ENCODE results near the gene AMIGO1. TPM values are rescaled to one million over a fixed set of nuclear protein-coding genes. Genes with fewer than 3 reads are reported as not detected.

AMIGO1 gene
- total RNA-seq, 1 experiment from 2014 or later, result 2.7 TPM

DNA sequence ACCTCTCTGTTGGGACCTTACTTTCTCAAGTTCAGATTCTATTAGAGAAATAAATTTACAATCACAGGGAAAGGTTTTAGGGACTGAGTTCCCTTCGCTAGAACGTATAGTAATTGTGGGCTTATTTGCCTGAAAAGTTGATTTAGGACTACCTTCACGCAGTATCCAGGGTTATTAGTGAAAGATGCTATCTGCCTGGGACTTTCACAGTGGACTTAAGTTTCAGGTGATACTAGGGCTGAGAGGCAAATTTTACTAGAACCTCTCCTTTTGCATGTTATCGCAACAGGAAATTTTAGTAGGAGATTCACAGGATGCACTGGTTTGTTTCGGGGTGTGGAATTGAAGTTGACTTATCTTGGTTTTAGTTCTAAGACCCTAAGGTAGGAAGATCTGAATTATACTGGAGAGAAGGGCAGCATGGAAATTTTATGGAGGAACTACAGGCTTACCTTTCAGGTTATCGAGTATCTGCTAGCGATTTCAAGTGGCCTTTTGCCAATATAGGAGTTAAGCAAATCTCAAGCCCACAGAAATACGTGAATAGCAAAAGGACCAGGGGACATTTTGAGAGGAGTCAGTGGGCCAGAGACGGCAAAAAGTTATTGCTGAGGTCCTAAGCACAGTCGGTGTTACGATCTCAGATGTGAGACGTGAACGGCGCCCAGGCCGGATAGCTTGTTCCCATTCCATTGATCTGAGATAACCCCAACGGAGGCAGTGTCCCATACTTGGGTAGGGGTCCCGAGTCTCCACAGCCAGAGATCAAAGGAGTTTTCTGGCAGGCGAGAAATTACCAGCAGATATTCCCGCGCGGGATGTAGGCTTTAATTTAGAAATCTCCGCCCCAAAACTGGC is 38.2 kb upstream of the AMIGO1 start:
- TSS peak; percentile 94 for BruUV-seq (replicated peaks)
- Histone ChIP-seq H3K9ac (ENCODE audit: low read length) (peak overlapping the region; percentile 91), H3K4me1 (ENCODE audit: insufficient read depth, low read length) (peaks cover 26% of the 10 kb centered on the region), H3F3A (ENCODE audit: low read length, unreplicated experiment) (no peaks in the 10 kb centered on the region), H3K4me3 (ENCODE audit: low read length) (peak overlapping the region; percentile 93), H3K4me2 (ENCODE audit: low read length) (peak overlapping the region; percentile 91), H4K20me1 (ENCODE audit: low read length) (peaks cover 24% of the 10 kb centered on the region), H2AFZ (ENCODE audit: low read length) (peak overlapping the region; percentile 87; the same call in 1 of the 2 replicates), H3K9me2 (replicated peaks; ENCODE audit: low read length) (no peaks in the 10 kb centered on the region), H3K27ac (ENCODE audit: low read length) (peak overlapping the region; percentile 62), H3K79me2 (ENCODE audit: low read length) (peaks cover 59% of the 10 kb centered on the region), H3K36me3 (ENCODE audit: low read depth, low read length) (no peaks in the 10 kb centered on the region), H3K27me3 (ENCODE audit: low read length) (no peaks in the 10 kb centered on the region), H3K9me3 (ENCODE audit: low read length) (no peaks in the 10 kb centered on the region)
- peak; percentile 27 for DNase-seq
- POLR2A ChIA-PET (ENCODE audit: unreplicated experiment), result interaction anchor here (0.5 to 1.7 kb wide), 5 partner anchors 14 to 397 kb away, joined by 3 to 7 read pairs (median 4); partner anchors contain the start of genes AMPD2 and GNAT2
- CTCF ChIA-PET, result interaction anchor here (0.9 to 1.1 kb wide), 6 partner anchors 15 to 437 kb away, joined by 3 to 5 read pairs (median 4); partner anchors contain the start of genes AHCYL1 and AMPD2
- TF ChIP-seq EZH2phosphoT487 (IDR thresholded peaks at IDR 0.05; ENCODE audit: borderline replicate concordance, low read length) (no peak), EZH2 (IDR thresholded peaks at IDR 0.05; ENCODE audit: low read length, unreplicated experiment) (no peak)
- TF ChIP-seq, protein P1, sequence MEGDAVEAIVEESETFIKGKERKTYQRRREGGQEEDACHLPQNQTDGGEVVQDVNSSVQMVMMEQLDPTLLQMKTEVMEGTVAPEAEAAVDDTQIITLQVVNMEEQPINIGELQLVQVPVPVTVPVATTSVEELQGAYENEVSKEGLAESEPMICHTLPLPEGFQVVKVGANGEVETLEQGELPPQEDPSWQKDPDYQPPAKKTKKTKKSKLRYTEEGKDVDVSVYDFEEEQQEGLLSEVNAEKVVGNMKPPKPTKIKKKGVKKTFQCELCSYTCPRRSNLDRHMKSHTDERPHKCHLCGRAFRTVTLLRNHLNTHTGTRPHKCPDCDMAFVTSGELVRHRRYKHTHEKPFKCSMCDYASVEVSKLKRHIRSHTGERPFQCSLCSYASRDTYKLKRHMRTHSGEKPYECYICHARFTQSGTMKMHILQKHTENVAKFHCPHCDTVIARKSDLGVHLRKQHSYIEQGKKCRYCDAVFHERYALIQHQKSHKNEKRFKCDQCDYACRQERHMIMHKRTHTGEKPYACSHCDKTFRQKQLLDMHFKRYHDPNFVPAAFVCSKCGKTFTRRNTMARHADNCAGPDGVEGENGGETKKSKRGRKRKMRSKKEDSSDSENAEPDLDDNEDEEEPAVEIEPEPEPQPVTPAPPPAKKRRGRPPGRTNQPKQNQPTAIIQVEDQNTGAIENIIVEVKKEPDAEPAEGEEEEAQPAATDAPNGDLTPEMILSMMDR (conservative IDR thresholded peaks at IDR 0.05; ENCODE audit: low read depth, low read length), result no peak
- intact Hi-C loops (cut with micrococcal nuclease), result loop anchor here (1.0 to 5.0 kb wide), 2 partner anchors 73 to 435 kb away; partner anchors contain the start of gene AHCYL1
- ATAC-seq, result 0 out of 2 replicates have a peak, but pooled peaks have one; percentile 18

- H3K4me3 ChIP-seq (ENCODE audit: low read length), result peak overlapping the region; percentile 93
- intact Hi-C loops (cut with micrococcal nuclease), result loop anchor here (1.0 to 5.0 kb wide), 4 partner anchors 94 to 436 kb away; partner anchors contain the start of gene AHCYL1
- H3K4me2 ChIP-seq (ENCODE audit: low read length), result peak overlapping the region; percentile 91
- H3K9ac ChIP-seq (ENCODE audit: low read length), result peak overlapping the region; percentile 91
- peaks cover 22% of the 10 kb centered on the region for H4K20me1 ChIP-seq (ENCODE audit: low read length)
- POLR2A ChIA-PET (ENCODE audit: unreplicated experiment), result interaction anchor here (0.5 to 0.7 kb wide), 3 partner anchors 89 to 111 kb away, joined by 3 to 4 read pairs (median 4); no protein-coding TSS in a partner anchor
- TF ChIP-seq EZH2 (IDR thresholded peaks at IDR 0.05; ENCODE audit: low read length, unreplicated experiment) (no peak), EZH2phosphoT487 (IDR thresholded peaks at IDR 0.05; ENCODE audit: borderline replicate concordance, low read length) (no peak)
- TF ChIP-seq, protein P1 (conservative IDR thresholded peaks at IDR 0.05; ENCODE audit: low read depth, low read length), result peak; percentile 94
- ATAC-seq (peak; percentile 55), DNase-seq (peak; percentile 95)
- H3K4me1 ChIP-seq (ENCODE audit: insufficient read depth, low read length), result peaks cover 26% of the 10 kb centered on the region
- peak overlapping the region; percentile 77 for H2AFZ ChIP-seq (ENCODE audit: low read length)
- BruUV-seq (replicated peaks), result TSS peak; percentile 8
- no peaks in the 10 kb centered on the region for H3K27me3 ChIP-seq (ENCODE audit: low read length)
- peak overlapping the region; percentile 52 for H3K27ac ChIP-seq (ENCODE audit: low read length)
- H3F3A ChIP-seq (ENCODE audit: low read length, unreplicated experiment), result no peaks in the 10 kb centered on the region
- no peaks in the 10 kb centered on the region for H3K9me3 ChIP-seq (ENCODE audit: low read length)
- H3K36me3 ChIP-seq (ENCODE audit: low read depth, low read length), result no peaks in the 10 kb centered on the region
- no peaks in the 10 kb centered on the region for H3K9me2 ChIP-seq (replicated peaks; ENCODE audit: low read length)
- H3K79me2 ChIP-seq (ENCODE audit: low read length), result peaks cover 47% of the 10 kb centered on the region
- CTCF ChIA-PET, result interaction anchor here (0.5 to 2.4 kb wide), 14 partner anchors 24 to 438 kb away, joined by 3 to 34 read pairs (median 3); partner anchors contain the start of genes AHCYL1, AMPD2 and GNAT2
Measured at GRCh38 chr1:109546311-109547109, 37.0 kb upstream of the AMIGO1 start.
